ENCODE measurements around the gene HORMAD2. TPM values are rescaled to one million over a fixed set of nuclear protein-coding genes. Genes with fewer than 3 reads are reported as not detected.

Gene HORMAD2, protein sequence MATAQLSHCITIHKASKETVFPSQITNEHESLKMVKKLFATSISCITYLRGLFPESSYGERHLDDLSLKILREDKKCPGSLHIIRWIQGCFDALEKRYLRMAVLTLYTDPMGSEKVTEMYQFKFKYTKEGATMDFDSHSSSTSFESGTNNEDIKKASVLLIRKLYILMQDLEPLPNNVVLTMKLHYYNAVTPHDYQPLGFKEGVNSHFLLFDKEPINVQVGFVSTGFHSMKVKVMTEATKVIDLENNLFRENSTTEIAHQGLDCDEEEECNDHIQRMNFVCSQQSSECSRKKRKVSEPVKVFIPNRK
- total RNA-seq, result not detected

DNA sequence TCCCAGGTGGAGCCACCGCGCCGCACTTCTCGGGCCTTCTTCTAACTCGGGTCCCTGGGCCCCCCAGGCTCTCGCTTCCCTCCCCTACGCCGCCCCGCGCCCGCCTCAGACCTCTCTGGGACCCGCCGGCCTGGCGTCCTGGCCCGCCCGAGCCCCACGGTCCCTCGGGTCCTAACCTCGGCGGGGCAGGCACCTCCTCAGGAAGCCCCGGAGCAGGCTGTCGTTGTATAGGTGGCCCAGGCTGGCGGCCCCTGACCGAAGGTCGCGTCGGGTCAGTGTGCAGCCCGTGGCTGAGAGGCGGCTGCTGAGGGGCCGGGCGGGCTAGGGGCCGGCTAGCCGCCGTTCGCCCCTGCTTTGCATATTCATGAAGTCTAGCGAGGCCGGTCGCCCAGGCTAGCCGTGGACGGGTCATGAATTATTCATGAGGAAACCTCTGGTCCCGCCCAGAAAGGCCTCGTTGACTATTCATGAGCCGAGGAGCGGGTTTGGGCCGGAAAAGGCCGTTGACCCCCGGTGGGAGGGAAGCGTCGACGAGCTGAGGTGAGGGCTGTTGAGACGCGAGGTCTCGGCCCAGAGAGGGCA lies at the start of gene HORMAD2:
TSS of gene HORMAD2 (plus strand) at position 513 of the 582 bp plus-strand sequence. CDS start 13,489 bp downstream, outside the sequence.
- no peak for DNase-seq (ENCODE audit: low spot score)

- DNase-seq (ENCODE audit: low spot score), result no peak
Observed at GRCh38 chr22:30031328-30031727, 48.9 kb upstream of the HORMAD2 start.

DNA sequence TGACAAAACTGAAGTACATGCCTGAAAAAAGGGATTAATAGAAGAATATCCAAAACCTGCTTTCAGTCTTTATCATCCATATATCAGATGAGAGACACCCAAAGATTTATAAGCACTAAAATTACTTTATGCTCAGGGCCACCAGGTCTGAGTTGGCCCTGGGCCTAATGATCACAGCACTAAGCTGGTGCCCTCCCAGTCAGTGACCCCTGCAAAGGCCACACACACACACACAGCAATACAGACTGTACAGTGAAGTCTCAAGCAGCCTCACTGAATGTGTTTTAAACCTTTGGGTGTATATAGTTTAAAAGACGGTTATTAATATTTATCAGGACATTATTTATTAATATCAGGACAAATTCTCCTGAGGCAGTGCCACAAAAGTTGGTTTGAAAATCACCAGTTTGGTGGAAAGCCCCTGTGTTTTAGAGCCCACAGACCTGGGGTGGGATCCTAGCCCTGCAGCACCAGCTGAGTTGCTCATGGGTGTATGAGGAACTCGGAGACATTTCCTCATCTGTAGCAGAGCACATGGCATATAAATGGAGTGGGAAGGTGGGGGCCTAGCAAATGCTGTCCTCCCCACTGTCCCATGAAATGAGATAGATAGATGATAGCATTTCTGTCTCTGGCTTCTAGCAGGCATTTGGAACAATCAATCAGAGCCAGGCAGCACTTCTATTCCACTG lies 48.4 kb upstream of the HORMAD2 start:
- no peak for DNase-seq (ENCODE audit: low spot score)

DNA sequence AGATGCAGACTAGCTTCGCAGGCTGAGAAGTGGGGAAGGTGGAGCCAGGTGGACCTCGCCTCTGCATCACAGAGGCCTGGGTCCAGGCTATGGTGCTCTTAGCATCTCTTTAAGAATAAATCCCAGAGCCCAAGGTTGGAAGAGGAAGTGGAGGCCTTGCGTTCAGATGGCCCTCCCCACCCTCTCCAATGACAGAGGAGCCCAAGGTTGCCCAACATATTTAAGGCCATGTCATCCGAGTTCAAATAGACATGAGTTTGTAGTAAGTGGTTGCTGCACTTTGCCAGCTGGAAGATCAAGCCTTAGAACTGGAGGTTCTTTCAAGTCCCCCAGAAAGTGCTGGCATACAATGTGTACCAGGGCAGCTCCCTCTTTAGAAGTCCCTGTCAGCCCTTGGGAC lies 47.1 kb upstream of the HORMAD2 start:
- DNase-seq (ENCODE audit: low spot score), result no peak

GRCh38 chr22:30033901-30034300 lies 46.4 kb upstream of the HORMAD2 start:
- DNase-seq (ENCODE audit: low spot score), result no peak

DNA sequence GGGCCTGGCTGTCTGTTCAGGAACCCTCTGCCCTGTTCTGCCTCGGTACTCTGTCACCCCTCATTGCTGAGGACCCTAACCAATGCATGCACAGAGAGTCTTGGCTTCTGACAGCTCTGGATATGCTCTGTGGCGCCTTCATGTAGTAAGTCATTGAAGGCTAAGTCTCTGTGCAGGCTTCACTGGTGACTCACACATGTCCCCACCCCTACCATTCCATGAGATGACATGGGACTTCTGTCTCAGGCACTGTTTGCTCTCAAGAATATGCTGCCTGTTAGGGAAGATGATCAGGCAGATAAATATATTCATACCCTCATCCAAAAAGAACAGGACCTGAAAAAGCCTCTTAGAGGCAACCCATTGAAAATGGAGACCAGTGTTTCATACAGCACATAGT lies 43.6 kb upstream of the HORMAD2 start:
- DNase-seq (ENCODE audit: low spot score), result no peak

DNA sequence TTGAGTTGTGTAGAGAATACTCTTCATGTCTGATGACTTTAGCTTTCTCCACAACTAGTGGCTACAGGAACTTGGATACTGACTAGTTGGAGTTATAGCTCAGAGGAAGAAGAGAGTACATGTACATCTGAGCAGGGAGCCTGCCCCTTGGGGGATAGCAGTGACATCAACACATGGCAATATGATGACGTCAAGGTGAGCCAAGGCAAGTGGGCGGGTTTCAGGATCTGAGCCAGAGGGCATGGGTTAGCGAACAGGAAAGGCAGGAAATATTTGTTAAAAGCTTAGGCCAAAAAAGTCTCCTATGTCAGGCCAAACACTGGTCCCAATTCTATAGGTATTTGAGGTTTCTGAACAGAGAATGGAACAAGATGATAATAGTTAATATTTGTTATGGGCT lies 42.0 kb upstream of the HORMAD2 start:
- DNase-seq (ENCODE audit: low spot score), result no peak

- DNase-seq (ENCODE audit: low spot score), result no peak
Observed at GRCh38 chr22:30040499-30041260, 39.6 kb upstream of the HORMAD2 start.

DNA sequence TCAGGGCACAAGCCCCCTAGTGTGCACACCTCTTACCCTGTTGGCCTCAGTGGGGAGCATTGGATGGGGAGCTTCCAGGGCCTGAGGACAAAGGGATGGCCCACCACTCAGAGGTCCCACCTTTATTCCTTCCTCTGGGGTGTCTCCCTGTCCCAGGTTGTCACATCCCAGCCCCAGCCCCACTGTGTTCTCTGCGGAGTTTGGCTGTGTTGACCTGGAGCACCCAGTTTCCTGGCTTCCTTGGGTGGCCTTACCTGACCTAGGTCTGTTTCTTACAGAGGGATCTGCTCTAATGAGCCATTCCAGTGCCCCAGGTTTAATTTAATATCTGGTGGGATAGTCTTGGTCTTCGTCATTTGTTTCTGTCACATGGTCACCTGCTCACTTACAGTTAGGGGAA lies 38.8 kb upstream of the HORMAD2 start:
- no peak for DNase-seq (ENCODE audit: low spot score)

DNA sequence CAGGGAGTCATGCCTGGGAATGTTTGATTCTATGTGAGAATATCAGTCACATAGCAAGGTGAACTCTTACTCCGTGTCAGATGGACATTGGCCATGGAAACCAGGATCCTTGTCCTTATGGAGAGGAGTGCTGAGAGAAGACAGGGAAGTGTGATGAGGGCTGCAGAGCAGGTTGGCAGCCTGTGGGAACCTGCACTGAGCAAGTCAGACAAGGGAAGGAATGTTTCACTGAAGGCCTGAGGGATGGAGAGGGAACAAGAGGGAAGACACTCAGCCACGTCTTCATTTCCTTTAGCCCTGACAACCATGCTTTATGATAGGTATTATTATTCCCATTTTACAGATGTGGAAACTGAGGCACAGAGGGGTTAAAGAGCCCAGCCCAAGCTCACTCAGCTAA lies 38.4 kb upstream of the HORMAD2 start:
- no peak for DNase-seq (ENCODE audit: low spot score)

DNA sequence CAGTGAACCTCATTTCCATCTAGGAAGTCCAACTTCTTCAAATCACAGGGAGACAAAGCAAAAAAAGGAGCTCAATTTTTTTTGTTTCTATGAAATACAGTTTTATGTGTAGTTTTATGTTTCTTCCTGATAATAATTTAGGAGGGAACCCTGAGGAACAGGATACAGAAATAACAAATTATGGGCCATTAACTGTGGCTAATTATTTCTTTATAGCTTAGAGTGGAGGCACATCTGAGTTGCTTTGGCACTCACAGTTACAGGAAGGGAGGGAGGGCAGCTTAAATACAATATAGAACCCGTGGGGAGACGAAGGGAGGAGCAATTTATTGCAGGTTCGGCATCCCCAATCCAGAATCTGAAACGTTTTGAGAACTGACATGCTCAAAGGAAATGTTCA lies 37.1 kb upstream of the HORMAD2 start:
- no peak for DNase-seq (ENCODE audit: low spot score)

GRCh38 chr22:30044369-30044768 lies 35.9 kb upstream of the HORMAD2 start:
- peak; percentile 57 for DNase-seq (ENCODE audit: low spot score)

GRCh38 chr22:30044881-30045493 lies 35.3 kb upstream of the HORMAD2 start:
- DNase-seq (ENCODE audit: low spot score), result peak; percentile 27

DNA sequence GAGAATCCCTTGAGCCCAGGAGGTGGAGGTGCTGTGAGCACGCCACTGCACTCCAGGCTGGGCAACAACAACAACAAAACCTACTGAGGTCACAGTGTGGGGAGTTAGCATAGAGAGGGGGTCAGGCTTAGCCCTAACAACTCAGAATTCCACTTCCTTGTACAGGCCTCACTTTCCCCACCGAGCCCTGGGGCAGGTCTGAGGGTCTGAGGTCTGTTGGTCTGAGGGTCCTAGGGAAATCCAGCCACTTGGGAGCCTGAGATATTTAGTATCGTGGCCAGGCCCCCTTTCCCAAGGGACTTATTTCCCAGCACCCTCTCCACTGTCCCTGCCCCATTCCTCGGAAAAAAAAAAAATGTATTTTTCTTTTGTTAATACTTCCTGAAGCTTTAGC lies 34.8 kb upstream of the HORMAD2 start:
- DNase-seq (ENCODE audit: low spot score), result peak; percentile 40

DNA sequence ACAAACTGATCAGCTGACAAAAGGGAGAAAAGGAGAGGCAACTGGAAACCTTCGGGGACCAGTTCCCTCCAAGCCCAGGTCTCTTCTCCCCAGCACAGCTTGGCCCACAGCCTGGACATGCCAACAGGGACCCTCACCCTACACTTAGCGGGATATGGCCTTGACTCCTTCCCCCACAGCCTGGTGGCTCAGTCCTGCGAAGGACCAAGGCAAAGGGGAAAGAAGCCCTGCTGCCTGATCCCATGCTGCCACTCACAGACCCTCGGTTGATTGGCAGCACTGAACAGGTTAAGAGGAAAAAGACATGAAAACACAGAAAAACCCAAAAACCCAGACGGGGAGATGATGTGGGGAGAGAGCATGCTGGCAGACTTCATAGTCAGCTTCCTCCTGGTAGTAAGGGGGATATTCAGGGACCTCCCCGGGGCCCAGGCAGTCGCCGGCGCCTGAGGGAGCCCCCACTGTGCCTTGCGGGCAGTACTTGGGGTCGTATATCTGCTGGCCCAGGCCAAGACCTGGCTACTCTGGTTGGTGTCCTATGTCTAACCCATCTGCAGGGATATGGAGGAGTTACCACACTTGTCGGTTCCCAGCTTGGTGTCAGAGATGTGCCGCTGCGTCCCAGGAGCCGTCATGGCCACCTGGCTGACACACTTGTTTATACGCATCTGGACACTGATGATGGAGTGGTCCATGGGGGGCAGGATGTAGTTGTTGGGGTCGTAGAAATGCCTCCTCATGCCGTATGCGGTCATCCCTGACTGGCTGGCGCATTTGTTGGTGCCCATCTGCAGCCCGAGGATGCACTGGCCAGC lies 34.2 kb upstream of the HORMAD2 start:
- peak; percentile 37 for DNase-seq (ENCODE audit: low spot score)

DNA sequence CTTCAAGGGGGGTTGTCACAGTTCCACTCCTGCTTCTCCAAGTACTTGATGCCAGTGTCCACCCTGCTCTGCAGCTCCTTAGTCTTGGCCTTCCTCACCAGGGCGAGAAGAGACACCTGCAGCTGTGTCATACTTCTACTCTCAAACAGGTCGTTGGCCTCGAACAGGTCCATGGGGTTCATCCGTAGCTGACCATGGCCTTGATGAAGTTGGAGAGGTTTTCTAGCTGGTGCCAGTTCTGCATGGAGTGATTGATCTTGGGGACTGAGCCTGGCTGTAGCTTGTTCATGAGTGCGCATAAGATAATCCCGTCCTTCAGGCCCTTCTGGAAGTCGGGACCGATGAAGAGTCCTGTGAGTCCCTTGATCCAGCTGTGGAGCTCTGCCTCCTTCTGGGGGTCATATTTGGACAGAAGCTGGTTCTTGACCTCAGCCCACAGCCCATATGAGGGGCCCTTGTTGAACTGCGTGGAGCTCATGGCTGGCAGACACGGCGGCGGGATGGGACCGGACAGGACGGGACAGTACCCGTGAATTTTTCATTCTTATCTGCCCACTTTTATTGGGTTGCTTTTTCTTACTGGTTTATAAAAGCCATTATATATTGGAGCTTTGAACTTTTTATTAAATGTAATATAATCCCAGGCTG lies 33.4 kb upstream of the HORMAD2 start:
- peak; percentile 26 for DNase-seq (ENCODE audit: low spot score)

DNA sequence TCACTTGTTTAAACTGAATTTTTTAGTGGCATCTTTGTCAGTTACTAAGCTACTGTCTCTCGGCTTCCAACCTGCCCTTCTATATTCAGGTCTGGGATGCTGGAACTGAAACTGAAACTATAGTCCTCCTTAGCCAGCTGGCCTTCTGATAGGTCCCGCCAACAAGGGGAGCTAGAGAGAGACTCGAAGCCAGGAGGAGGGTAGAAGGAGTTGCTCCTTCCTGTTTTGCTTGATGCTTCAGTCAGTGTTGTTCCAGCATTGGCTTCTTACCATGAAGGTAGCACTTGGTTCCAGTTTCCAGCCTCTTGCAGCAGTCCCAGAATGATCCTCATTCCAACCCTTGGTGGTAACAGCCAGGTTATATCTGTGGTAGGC lies 32.9 kb upstream of the HORMAD2 start:
- DNase-seq (ENCODE audit: low spot score), result no peak

GRCh38 chr22:30048681-30049080 lies 31.6 kb upstream of the HORMAD2 start:
- no peak for DNase-seq (ENCODE audit: low spot score)

GRCh38 chr22:30054067-30054763 lies 26.0 kb upstream of the HORMAD2 start:
- DNase-seq (ENCODE audit: low spot score), result no peak

DNA sequence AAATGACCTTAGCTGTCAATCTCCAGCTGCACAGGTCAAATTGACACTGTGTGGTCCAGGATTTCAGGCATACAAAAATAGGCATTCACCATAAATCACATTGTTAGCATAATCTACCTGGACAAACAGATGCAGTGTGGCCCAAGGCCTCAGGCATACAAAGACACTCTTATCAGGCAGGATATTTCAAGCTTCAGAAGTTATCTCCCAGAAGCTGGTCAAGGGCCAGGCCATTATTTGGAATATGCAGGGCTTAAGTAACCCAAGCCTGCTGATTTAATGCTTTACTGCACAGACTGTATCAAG lies 25.5 kb upstream of the HORMAD2 start:
- DNase-seq (ENCODE audit: low spot score), result no peak
